ENCODE measurements around the gene ACTN1.

DNA sequence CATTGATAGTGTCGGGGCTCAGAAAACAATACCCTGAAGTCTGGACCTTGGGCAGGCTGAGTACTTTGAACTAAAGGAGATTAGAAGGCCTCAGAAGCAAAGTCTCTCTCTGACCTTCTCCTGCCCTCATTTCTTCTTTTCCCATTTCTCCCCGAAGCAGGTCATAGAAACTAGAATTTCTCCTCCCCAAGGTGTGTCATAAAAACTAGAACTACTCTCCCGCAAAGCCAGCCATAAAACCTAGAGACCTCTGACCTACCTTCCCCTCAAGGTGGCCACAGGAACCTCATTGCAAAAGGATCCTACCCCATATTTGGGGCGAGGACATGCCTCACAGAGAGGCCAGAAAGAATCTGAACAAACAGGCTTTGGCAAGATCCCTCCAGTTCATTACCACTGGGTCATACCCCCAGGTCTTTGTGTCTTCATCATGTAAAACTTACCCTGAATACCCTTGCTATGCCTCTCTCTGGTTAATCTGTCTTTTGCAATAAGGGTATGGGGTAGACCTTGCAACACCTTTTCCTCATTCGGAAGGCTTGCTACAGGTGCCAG, 121.5 kb downstream of the ACTN1 start:
- TF ChIP-seq, protein P1, sequence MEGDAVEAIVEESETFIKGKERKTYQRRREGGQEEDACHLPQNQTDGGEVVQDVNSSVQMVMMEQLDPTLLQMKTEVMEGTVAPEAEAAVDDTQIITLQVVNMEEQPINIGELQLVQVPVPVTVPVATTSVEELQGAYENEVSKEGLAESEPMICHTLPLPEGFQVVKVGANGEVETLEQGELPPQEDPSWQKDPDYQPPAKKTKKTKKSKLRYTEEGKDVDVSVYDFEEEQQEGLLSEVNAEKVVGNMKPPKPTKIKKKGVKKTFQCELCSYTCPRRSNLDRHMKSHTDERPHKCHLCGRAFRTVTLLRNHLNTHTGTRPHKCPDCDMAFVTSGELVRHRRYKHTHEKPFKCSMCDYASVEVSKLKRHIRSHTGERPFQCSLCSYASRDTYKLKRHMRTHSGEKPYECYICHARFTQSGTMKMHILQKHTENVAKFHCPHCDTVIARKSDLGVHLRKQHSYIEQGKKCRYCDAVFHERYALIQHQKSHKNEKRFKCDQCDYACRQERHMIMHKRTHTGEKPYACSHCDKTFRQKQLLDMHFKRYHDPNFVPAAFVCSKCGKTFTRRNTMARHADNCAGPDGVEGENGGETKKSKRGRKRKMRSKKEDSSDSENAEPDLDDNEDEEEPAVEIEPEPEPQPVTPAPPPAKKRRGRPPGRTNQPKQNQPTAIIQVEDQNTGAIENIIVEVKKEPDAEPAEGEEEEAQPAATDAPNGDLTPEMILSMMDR (IDR thresholded peaks at IDR 0.05; ENCODE audit: control extremely low read depth in 1 of 3, insufficient read depth in 1 of 3, low read depth in 1 of 3, low read length in 3 of 3), result no peak
- TF ChIP-seq EZH2 (IDR thresholded peaks at IDR 0.05; ENCODE audit: low read depth, low read length, severe bottlenecking) (no peak), RXRA (IDR thresholded peaks at IDR 0.05; ENCODE audit: insufficient read depth, low read depth, low read length) (no peak), POLR2AphosphoS5 (IDR thresholded peaks at IDR 0.05; ENCODE audit: low read depth, low read length) (no peak), TCF12 (IDR thresholded peaks at IDR 0.05; ENCODE audit: low read depth, low read length) (no peak), RAD21 (IDR thresholded peaks at IDR 0.05 in 1 of 2, conservative IDR thresholded peaks at IDR 0.05 in 1 of 2; ENCODE audit: low read depth in 2 of 2, low read length in 2 of 2) (no peak), HDAC6 (IDR thresholded peaks at IDR 0.05; ENCODE audit: low read depth, low read length) (no peak), RBBP5 (IDR thresholded peaks at IDR 0.05; ENCODE audit: borderline replicate concordance, low read depth, low read length) (no peak), GABPA (IDR thresholded peaks at IDR 0.05; ENCODE audit: borderline replicate concordance, insufficient read depth, low read length) (no peak), GTF2F1 (IDR thresholded peaks at IDR 0.05; ENCODE audit: borderline replicate concordance, low read depth, low read length) (no peak), NRF1 (IDR thresholded peaks at IDR 0.05; ENCODE audit: low read depth, low read length) (no peak)
- TF ChIP-seq, protein P2, sequence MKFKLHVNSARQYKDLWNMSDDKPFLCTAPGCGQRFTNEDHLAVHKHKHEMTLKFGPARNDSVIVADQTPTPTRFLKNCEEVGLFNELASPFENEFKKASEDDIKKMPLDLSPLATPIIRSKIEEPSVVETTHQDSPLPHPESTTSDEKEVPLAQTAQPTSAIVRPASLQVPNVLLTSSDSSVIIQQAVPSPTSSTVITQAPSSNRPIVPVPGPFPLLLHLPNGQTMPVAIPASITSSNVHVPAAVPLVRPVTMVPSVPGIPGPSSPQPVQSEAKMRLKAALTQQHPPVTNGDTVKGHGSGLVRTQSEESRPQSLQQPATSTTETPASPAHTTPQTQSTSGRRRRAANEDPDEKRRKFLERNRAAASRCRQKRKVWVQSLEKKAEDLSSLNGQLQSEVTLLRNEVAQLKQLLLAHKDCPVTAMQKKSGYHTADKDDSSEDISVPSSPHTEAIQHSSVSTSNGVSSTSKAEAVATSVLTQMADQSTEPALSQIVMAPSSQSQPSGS (IDR thresholded peaks at IDR 0.05; ENCODE audit: low read length), result no peak

All from H1 (cell line).